ENCODE data around the gene SLC9A4. TPM values are rescaled to one million over a fixed set of nuclear protein-coding genes. Genes with fewer than 3 reads are reported as not detected.

SLC9A4 gene
- total and polyA plus RNA-seq, 9 of the 15 experiments (the other 6 are each of a cell fraction or from before 2014, with no cell fraction given): 0.04 to 0.15 (median 0.04) TPM; not detected in 5

DNA sequence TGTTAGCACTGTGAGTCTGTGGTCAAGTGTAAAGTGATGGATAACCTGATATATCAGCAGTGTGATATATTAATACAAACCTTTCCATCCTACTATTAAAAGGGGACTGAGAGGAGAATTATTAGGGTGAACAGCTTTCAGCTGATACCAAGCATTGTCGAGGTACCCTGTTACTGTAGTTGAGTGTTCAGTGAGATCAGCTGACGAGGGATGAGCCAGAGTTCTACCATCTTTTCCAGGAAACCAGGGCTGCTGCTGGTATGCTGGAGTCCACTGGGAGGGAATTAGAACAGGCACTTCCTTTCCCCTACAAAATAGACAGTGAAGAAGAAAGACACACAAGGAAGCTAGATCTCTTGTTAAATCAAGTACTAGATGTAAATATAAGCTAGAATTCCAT lies 49.7 kb upstream of the SLC9A4 start:
- H3K9me3 ChIP-seq (replicated peaks; ENCODE audit: control insufficient read depth, insufficient read depth, low read depth, low read length): no peaks in the 10 kb centered on the region
- H3K27me3 ChIP-seq (ENCODE audit: control insufficient read depth in 2 of 2, insufficient read depth in 2 of 2, low read length in 2 of 2): no peaks in the 10 kb centered on the region
- no TSS peak for BruUV-seq (replicated peaks)
- peak overlapping the region; percentile 17; the same call in 1 of the 2 replicates for H3K4me2 ChIP-seq (ENCODE audit: insufficient read depth, low read length)
- FAIRE-seq: no peak
- H3K9ac ChIP-seq (ENCODE audit: insufficient read depth in 1 of 2, low read depth in 2 of 2, low read length in 2 of 2): no peak overlapping the region
- ChIA-PET POLR2A (no interaction called here), CTCF (ENCODE audit: low intra/inter-chr PET ratio) (no interaction called here)
- no peak for ATAC-seq
- no peak overlapping the region for H3K27ac ChIP-seq (ENCODE audit: extremely low read depth, low read depth, low read length)
- in situ Hi-C loops (cut with MboI): no loop called here
- H3K9me1 ChIP-seq (ENCODE audit: control insufficient read depth, insufficient read depth, low read length): no peaks in the 10 kb centered on the region
- no peak overlapping the region for H3K4me3 ChIP-seq
- H3K79me2 ChIP-seq (ENCODE audit: control insufficient read depth, insufficient read depth, low read length): no peaks in the 10 kb centered on the region
- 28% methylated on average over 2 of the region's 2 CpGs for WGBS (ENCODE audit: insufficient coverage, low coverage, missing lambda C conversion rate)
- H2AFZ ChIP-seq (ENCODE audit: low read depth, low read length): 0 out of 2 replicates have a peak overlapping the region, but pooled peaks have one; percentile 21
- no peaks in the 10 kb centered on the region for H4K20me1 ChIP-seq (replicated peaks; ENCODE audit: control insufficient read depth, insufficient read depth, low read length)
- intact Hi-C loops (cut with micrococcal nuclease): loop anchor here (2.0 kb wide), 1 partner anchor 19 kb away; no protein-coding TSS in a partner anchor
- no peak for DNase-seq (ENCODE audit: extremely low read depth in 1 of 4, low spot score in 3 of 4)
- peaks cover 21 to 48% of the 10 kb centered on the region in 2 experiments; a peak in 4 of 5 replicates for H3K4me1 ChIP-seq (replicated peaks in 1 of 2; ENCODE audit: control insufficient read depth in 2 of 2, insufficient read depth in 2 of 2, low read length in 2 of 2)
- no peaks in the 10 kb centered on the region for H3K36me3 ChIP-seq (ENCODE audit: control insufficient read depth, insufficient read depth, low read length)
- no peak for TF ChIP-seq SREBF1 (IDR thresholded peaks at IDR 0.05; ENCODE audit: borderline replicate concordance, low read depth, low read length)
- TF ChIP-seq EP300 (IDR thresholded peaks at IDR 0.05; ENCODE audit: low read length): no peak
- TF ChIP-seq ZFP36 (IDR thresholded peaks at IDR 0.05; ENCODE audit: low read depth, low read length, partially characterized antibody): no peak
- TF ChIP-seq CCAR2 (IDR thresholded peaks at IDR 0.05; ENCODE audit: low read depth, low read length): no peak
- TF ChIP-seq, protein P1, sequence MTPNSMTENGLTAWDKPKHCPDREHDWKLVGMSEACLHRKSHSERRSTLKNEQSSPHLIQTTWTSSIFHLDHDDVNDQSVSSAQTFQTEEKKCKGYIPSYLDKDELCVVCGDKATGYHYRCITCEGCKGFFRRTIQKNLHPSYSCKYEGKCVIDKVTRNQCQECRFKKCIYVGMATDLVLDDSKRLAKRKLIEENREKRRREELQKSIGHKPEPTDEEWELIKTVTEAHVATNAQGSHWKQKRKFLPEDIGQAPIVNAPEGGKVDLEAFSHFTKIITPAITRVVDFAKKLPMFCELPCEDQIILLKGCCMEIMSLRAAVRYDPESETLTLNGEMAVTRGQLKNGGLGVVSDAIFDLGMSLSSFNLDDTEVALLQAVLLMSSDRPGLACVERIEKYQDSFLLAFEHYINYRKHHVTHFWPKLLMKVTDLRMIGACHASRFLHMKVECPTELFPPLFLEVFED (CRISPR knock-in tag; conservative IDR thresholded peaks at IDR 0.05): no peak
- TF ChIP-seq MCM3 (IDR thresholded peaks at IDR 0.05): no peak
- TF ChIP-seq, protein P2, sequence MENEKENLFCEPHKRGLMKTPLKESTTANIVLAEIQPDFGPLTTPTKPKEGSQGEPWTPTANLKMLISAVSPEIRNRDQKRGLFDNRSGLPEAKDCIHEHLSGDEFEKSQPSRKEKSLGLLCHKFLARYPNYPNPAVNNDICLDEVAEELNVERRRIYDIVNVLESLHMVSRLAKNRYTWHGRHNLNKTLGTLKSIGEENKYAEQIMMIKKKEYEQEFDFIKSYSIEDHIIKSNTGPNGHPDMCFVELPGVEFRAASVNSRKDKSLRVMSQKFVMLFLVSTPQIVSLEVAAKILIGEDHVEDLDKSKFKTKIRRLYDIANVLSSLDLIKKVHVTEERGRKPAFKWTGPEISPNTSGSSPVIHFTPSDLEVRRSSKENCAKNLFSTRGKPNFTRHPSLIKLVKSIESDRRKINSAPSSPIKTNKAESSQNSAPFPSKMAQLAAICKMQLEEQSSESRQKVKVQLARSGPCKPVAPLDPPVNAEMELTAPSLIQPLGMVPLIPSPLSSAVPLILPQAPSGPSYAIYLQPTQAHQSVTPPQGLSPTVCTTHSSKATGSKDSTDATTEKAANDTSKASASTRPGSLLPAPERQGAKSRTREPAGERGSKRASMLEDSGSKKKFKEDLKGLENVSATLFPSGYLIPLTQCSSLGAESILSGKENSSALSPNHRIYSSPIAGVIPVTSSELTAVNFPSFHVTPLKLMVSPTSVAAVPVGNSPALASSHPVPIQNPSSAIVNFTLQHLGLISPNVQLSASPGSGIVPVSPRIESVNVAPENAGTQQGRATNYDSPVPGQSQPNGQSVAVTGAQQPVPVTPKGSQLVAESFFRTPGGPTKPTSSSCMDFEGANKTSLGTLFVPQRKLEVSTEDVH (IDR thresholded peaks at IDR 0.05; ENCODE audit: low read depth, partially characterized antibody): no peak
- TF ChIP-seq ZNF318 (IDR thresholded peaks at IDR 0.05; ENCODE audit: borderline replicate concordance in 1 of 2, low read depth in 1 of 2): no peak
- TF ChIP-seq SMC3 (conservative IDR thresholded peaks at IDR 0.05; ENCODE audit: insufficient read depth, low read depth, low read length): no peak
- TF ChIP-seq TAF9B (IDR thresholded peaks at IDR 0.05; ENCODE audit: partially characterized antibody): no peak

Data from K562 (cell line).